ENCODE measurements around the gene DCDC2C.

DNA sequence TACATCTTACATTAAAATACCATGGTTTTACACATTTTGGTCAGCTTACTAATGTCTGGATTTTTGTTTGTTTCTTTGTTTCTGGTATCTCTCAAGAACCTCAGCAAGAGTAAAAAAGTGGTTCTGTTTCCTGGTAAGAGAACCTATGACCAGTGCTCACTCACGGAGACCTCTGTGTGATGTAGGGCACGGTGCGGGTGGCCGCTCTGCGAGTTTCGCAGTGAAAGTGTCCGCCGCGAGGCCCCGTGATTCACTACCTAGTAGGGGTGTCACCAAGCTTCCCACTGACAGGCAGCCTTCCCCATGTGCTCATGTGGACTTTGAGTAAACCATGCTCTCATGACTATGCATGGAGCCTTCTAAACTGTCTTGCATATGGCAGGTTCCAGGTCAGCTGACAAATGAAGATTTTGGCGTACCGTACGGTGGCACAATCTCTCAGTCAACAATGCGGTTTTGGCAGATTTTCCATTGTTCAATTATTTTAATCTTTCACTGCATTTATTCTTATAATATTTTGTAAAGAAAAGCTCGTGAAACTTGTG lies 137.3 kb downstream of the DCDC2C start:
- no peak for TF ChIP-seq EZH2 (IDR thresholded peaks at IDR 0.05; ENCODE audit: borderline replicate concordance, low read depth, low read length, severe bottlenecking)
- TF ChIP-seq, protein P1, sequence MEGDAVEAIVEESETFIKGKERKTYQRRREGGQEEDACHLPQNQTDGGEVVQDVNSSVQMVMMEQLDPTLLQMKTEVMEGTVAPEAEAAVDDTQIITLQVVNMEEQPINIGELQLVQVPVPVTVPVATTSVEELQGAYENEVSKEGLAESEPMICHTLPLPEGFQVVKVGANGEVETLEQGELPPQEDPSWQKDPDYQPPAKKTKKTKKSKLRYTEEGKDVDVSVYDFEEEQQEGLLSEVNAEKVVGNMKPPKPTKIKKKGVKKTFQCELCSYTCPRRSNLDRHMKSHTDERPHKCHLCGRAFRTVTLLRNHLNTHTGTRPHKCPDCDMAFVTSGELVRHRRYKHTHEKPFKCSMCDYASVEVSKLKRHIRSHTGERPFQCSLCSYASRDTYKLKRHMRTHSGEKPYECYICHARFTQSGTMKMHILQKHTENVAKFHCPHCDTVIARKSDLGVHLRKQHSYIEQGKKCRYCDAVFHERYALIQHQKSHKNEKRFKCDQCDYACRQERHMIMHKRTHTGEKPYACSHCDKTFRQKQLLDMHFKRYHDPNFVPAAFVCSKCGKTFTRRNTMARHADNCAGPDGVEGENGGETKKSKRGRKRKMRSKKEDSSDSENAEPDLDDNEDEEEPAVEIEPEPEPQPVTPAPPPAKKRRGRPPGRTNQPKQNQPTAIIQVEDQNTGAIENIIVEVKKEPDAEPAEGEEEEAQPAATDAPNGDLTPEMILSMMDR (IDR thresholded peaks at IDR 0.05; ENCODE audit: borderline replicate concordance, extremely low read depth, low read length, poor library complexity, severe bottlenecking) = no peak
